Measurements from ENCODE around the gene UPF2. TPM values are rescaled to one million over a fixed set of nuclear protein-coding genes. Genes with fewer than 3 reads are reported as not detected.

The UPF2 gene
- total and polyA plus RNA-seq, 2 of the 4 experiments (the other 2 are of a cell fraction) = 9.2 to 14.3 TPM

DNA sequence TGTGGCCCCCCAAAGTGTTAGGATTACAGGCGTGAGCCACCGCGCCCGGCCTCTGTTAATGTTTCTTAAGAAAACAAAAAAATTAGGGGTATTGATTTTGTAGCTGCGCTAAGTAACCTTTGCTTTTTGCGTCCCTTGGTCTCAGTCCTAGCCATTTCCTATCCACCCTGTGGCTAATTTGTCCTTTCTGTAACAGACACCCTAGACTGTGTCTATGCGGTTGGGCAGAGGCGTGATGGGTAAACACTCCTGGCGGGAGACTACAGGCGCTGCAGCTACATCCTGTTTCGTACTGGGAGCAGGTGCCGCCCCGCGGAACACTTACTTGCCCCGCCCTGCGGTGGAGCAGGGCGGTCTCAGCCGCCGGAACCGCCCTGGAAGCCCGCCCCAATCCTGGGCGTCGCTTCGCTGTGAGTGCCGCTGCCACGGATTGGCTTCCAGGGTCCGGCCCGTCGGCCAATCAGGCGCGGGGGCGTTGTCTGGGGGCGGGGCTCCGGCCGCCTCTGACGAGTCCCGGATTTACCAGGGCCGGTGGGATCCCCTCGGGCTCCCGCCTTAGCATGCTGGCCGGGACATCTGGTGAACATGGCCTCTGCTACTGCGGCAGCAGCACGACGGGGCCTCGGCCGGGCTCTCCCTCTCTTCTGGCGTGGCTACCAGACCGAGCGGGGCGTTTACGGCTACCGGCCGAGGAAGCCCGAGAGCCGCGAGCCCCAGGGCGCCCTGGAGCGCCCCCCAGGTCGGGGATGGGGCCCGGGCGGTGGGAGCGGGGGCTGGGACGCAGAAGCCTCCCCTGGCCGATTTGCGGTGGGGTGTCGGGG, 26.1 kb upstream of the UPF2 start, which contains the start of gene DHTKD1:
Gene DHTKD1 (plus strand): TSS at position 506 of the 821 bp plus-strand sequence. CDS start 80 bp downstream, at position 586.
- peak; percentile 47 for TF ChIP-seq RCOR1 (IDR thresholded peaks at IDR 0.05; ENCODE audit: insufficient replicate concordance, low read length)
- no peak for TF ChIP-seq NFE2L2 (IDR thresholded peaks at IDR 0.05; ENCODE audit: low read depth, low read length)
- TF ChIP-seq BHLHE40 (IDR thresholded peaks at IDR 0.05; ENCODE audit: low read depth, low read length) = peak; percentile 52; the same call in 1 of the 2 replicates
- TF ChIP-seq USF2 (IDR thresholded peaks at IDR 0.05; ENCODE audit: low read depth, low read length) = peak; percentile 44; the same call in 1 of the 2 replicates
- TF ChIP-seq MXI1 (IDR thresholded peaks at IDR 0.05; ENCODE audit: borderline replicate concordance, low read depth, low read length) = peak; percentile 76
- TF ChIP-seq CEBPB (IDR thresholded peaks at IDR 0.05; ENCODE audit: low read depth, low read length) = no peak
- no peak; the same call in 1 of the 2 replicates for TF ChIP-seq SMC3 (IDR thresholded peaks at IDR 0.05; ENCODE audit: low read depth, low read length)
- no peak for TF ChIP-seq RAD21 (IDR thresholded peaks at IDR 0.05; ENCODE audit: low read length)
- peak; percentile 77 for TF ChIP-seq POLR2A (IDR thresholded peaks at IDR 0.05; ENCODE audit: low read depth, low read length)
- TF ChIP-seq, protein P1, sequence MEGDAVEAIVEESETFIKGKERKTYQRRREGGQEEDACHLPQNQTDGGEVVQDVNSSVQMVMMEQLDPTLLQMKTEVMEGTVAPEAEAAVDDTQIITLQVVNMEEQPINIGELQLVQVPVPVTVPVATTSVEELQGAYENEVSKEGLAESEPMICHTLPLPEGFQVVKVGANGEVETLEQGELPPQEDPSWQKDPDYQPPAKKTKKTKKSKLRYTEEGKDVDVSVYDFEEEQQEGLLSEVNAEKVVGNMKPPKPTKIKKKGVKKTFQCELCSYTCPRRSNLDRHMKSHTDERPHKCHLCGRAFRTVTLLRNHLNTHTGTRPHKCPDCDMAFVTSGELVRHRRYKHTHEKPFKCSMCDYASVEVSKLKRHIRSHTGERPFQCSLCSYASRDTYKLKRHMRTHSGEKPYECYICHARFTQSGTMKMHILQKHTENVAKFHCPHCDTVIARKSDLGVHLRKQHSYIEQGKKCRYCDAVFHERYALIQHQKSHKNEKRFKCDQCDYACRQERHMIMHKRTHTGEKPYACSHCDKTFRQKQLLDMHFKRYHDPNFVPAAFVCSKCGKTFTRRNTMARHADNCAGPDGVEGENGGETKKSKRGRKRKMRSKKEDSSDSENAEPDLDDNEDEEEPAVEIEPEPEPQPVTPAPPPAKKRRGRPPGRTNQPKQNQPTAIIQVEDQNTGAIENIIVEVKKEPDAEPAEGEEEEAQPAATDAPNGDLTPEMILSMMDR (conservative IDR thresholded peaks at IDR 0.05; ENCODE audit: low read depth, low read length) = 0 out of 2 replicates have a peak, but pooled peaks have one; percentile 22
- TF ChIP-seq MAFK (IDR thresholded peaks at IDR 0.05; ENCODE audit: low read depth, low read length) = no peak
- peak; percentile 69; the same call in 1 of the 2 replicates for TF ChIP-seq MAZ (IDR thresholded peaks at IDR 0.05; ENCODE audit: borderline replicate concordance, low read depth, low read length)
- TF ChIP-seq, protein P2, sequence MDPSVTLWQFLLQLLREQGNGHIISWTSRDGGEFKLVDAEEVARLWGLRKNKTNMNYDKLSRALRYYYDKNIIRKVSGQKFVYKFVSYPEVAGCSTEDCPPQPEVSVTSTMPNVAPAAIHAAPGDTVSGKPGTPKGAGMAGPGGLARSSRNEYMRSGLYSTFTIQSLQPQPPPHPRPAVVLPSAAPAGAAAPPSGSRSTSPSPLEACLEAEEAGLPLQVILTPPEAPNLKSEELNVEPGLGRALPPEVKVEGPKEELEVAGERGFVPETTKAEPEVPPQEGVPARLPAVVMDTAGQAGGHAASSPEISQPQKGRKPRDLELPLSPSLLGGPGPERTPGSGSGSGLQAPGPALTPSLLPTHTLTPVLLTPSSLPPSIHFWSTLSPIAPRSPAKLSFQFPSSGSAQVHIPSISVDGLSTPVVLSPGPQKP (IDR thresholded peaks at IDR 0.05; ENCODE audit: borderline replicate concordance, low read depth, low read length) = no peak

More for the DNA sequence above, 26.1 kb upstream of the UPF2 start, which contains the start of gene DHTKD1:
- Histone ChIP-seq H3K4ac (ENCODE audit: low read depth, low read length) (peak within 1 kb of the TSS; percentile 89), H3K4me2 (ENCODE audit: low read depth, low read length) (peak within 1 kb of the TSS; percentile 99), H3K18ac (ENCODE audit: low read depth, low read length) (peak within 1 kb of the TSS; percentile 44; the same call in 1 of the 2 replicates), H2AFZ (replicated peaks; ENCODE audit: low read length, poor library complexity) (peak within 1 kb of the TSS; percentile 90), H3K4me3 (ENCODE audit: insufficient read depth, low read depth, low read length) (peak within 1 kb of the TSS; percentile 82), H4K5ac (ENCODE audit: low read depth, low read length) (peak within 1 kb of the TSS; percentile 77), H3K9me3 (ENCODE audit: control insufficient read depth, insufficient read depth, low read length) (no peaks in the 10 kb centered on the region), H3K4me1 (ENCODE audit: control insufficient read depth, insufficient read depth, low read length) (peaks cover 7% of the 10 kb centered on the region), H4K20me1 (ENCODE audit: insufficient read depth, low read length) (no peaks in the 10 kb centered on the region), H3K36me3 (ENCODE audit: control insufficient read depth, insufficient read depth, low read length) (no peaks in the 10 kb centered on the region), H2BK20ac (ENCODE audit: low read depth, low read length) (peak within 1 kb of the TSS; percentile 9; the same call in 1 of the 2 replicates), H3K9me1 (ENCODE audit: insufficient read depth, low read length) (peaks cover 12% of the 10 kb centered on the region; the same call in 1 of the 2 replicates), H3K23ac (ENCODE audit: low read depth, low read length) (peak within 1 kb of the TSS; percentile 96), H3K79me1 (ENCODE audit: low read depth in 1 of 2, low read length in 2 of 2) (peaks cover 17 to 40% of the 10 kb centered on the region in 2 experiments), H3K9ac (ENCODE audit: low read depth, low read length) (peak within 1 kb of the TSS; percentile 99), H2BK120ac (ENCODE audit: low read depth, low read length) (0 out of 2 replicates have a peak within 1 kb of the TSS, but pooled peaks have one; percentile 33), H3K14ac (replicated peaks; ENCODE audit: low read depth, low read length) (peak within 1 kb of the TSS; percentile 98), H4K91ac (ENCODE audit: insufficient read depth, low read depth, low read length) (peak within 1 kb of the TSS; percentile 70), H3K27ac (ENCODE audit: insufficient read depth, low read length) (peak within 1 kb of the TSS; percentile 55), H2AK5ac (ENCODE audit: low read depth, low read length) (peak within 1 kb of the TSS; percentile 78), H2BK5ac (ENCODE audit: low read depth, low read length, poor library complexity, severe bottlenecking) (peak within 1 kb of the TSS; percentile 51), H2AK9ac (replicated peaks; ENCODE audit: low read depth, low read length, poor library complexity) (peak within 1 kb of the TSS; percentile 92), H3K27me3 (ENCODE audit: control insufficient read depth, insufficient read depth, low read length) (no peaks in the 10 kb centered on the region), H2BK15ac (ENCODE audit: low read depth, low read length) (no peak within 1 kb of the TSS; the same call in 2 of the 3 replicates), H4K8ac (ENCODE audit: low read depth in 2 of 2, low read length in 2 of 2) (peak within 1 kb of the TSS; percentile 88 to 99), H3K56ac (ENCODE audit: extremely low read depth, insufficient read depth, low read length) (peak within 1 kb of the TSS; percentile 68; the same call in 1 of the 2 replicates)
- intact Hi-C loops (cut with micrococcal nuclease) (no loop called here), dilution Hi-C loops (cut with HindIII; ENCODE audit: low sequenced_read_pairs, unreplicated experiment) (no loop called here), in situ Hi-C loops (cut with MboI; ENCODE audit: low sequenced_read_pairs) (no loop called here)
- ATAC-seq (ENCODE audit: low read depth) (peak; percentile 99), DNase-seq (peak; percentile 96)
- WGBS, 2 experiments (ENCODE audit: extremely low coverage in 2 of 2, insufficient read length in 1 of 2) = 0% methylated on average over 32 of the region's 66 CpGs; no CpG with 5 or more reads in 1 of the 2 experiments
- POLR2A ChIA-PET (ENCODE audit: unreplicated experiment) = no interaction called here
- no TSS peak for BruUV-seq (replicated peaks)
- CTCF ChIA-PET = no interaction called here
